Smooth muscle cell (in vitro differentiated cells): ENCODE measurements around the gene TEAD2. TPM values are rescaled to one million over a fixed set of nuclear protein-coding genes. Genes with fewer than 3 reads are reported as not detected.

Source experiments
- DNase-seq: peaks from one replicate; lab custom pipeline; 2025; ENCODE audit not compliant: unreplicated experiment; lab: John Stamatoyannopoulos, UW
- H2AFZ ChIP-seq: fragments of 200-600 bp; sonication (generic); 2 replicates; pipeline ENCODE4 v1.6.0; 2016; ENCODE audit warnings: antibody characterized with exemption, low read depth, mild to moderate bottlenecking
- H3F3A ChIP-seq: fragments of 200-600 bp; sonication (generic); 2 replicates; pipeline ENCODE4 v1.6.0; 2017; ENCODE audit warnings: antibody characterized with exemption, low read depth
- H3K27ac ChIP-seq: fragments of 200-600 bp; sonication (generic); 2 replicates; pipeline ENCODE4 v1.5.1; 2016; ENCODE audit warnings: low read depth, mild to moderate bottlenecking
- H3K27me3 ChIP-seq: fragments of 200-600 bp; sonication (generic); 2 replicates; pipeline ENCODE4 v1.6.1; 2016; ENCODE audit warnings: low read depth, mild to moderate bottlenecking
- H3K36me3 ChIP-seq: fragments of 200-600 bp; sonication (generic); 2 replicates; pipeline ENCODE4 v1.5.1; 2016; ENCODE audit warnings: low read depth
- H3K4me1 ChIP-seq: fragments of 200-600 bp; sonication (generic); 2 replicates; pipeline ENCODE4 v1.5.1; 2016; ENCODE audit warnings: low read depth
- H3K4me2 ChIP-seq: fragments of 200-600 bp; sonication (generic); 2 replicates; pipeline ENCODE4 v1.6.0; 2016; ENCODE audit warnings: mild to moderate bottlenecking
- H3K4me3 ChIP-seq: fragments of 200-600 bp; sonication (generic); 2 replicates; pipeline ENCODE4 v1.5.1; 2016; ENCODE audit warnings: mild to moderate bottlenecking
- H3K79me2 ChIP-seq: fragments of 200-600 bp; sonication (generic); 2 replicates; pipeline ENCODE4 v1.6.0; 2016; ENCODE audit warnings: low read depth, mild to moderate bottlenecking
- H3K9ac ChIP-seq: fragments of 200-600 bp; sonication (generic); 2 replicates; pipeline ENCODE4 v1.6.0; 2016; ENCODE audit warnings: low read depth
- H3K9me3 ChIP-seq: fragments of 200-600 bp; sonication (generic); replicated peaks from 2 replicates; pipeline ENCODE4 v1.5.1; 2016; ENCODE audit warnings: low read depth
- H4K20me1 ChIP-seq: fragments of 200-600 bp; sonication (generic); 2 replicates; pipeline ENCODE4 v1.6.0; 2016; ENCODE audit warnings: low read depth
- CTCF ChIP-seq: fragments of 200-600 bp; sonication (generic); IDR thresholded peaks from 2 replicates; pipeline ENCODE4 v1.5.1; 2017; ENCODE audit warnings: borderline replicate concordance, mild to moderate bottlenecking, antibody characterized with exemption; ENCODE audit not compliant: insufficient read depth, poor library complexity, severe bottlenecking
- WGBS: methylation state at CpG from one replicate; pipeline ENCODE4 v1.1.7; 2016; ENCODE audit warnings: low lambda C conversion rate; 5-methylcytosine and 5-hydroxymethylcytosine counted together
- polyA plus RNA-seq: library from polyadenylated mRNA; unstranded; fragments of >200 nt; fragmentation: Nextera tagmentation; extraction: Ambion mirVana; gene quantifications from 2 replicates; pipeline ENCODE4 v1.2.1, GENCODE V29; 2016
- total RNA-seq: library from RNA; depleted of rRNA; stranded (reverse); fragments of >200 nt; gene quantifications from 2 replicates; pipeline ENCODE4 v1.2.3, GENCODE V29; 2014

Gene TEAD2
- total and polyA plus RNA-seq, 2 experiments from 2014 or later: 58.5 to 71.8 TPM

- Histone ChIP-seq H3F3A (peaks cover 4% of the 10 kb centered on the region), H3K27me3 (no peaks in the 10 kb centered on the region), H3K36me3 (peaks cover under 1% of the 10 kb centered on the region), H3K9ac (no peak overlapping the region), H2AFZ (no peak overlapping the region), H4K20me1 (peaks cover 73% of the 10 kb centered on the region), H3K9me3 (no peaks in the 10 kb centered on the region), H3K27ac (no peak overlapping the region), H3K4me1 (peaks cover 4% of the 10 kb centered on the region), H3K4me2 (peak overlapping the region; percentile 79), H3K4me3 (no peak overlapping the region), H3K79me2 (no peaks in the 10 kb centered on the region)
- 23% methylated on average over 27 of the region's 36 CpGs for WGBS
- DNase-seq: peak; percentile 43
- no peak for TF ChIP-seq CTCF
Measured at GRCh38 chr19:49340069-49340864, 21.9 kb downstream of the TEAD2 start.

GRCh38 chr19:49339301-49340068, 22.7 kb downstream of the TEAD2 start:
- peak; percentile 44 for DNase-seq
- Histone ChIP-seq H3K9ac (no peak overlapping the region), H3K79me2 (no peaks in the 10 kb centered on the region), H2AFZ (no peak overlapping the region), H4K20me1 (peaks cover 66% of the 10 kb centered on the region), H3F3A (peaks cover 4% of the 10 kb centered on the region), H3K9me3 (no peaks in the 10 kb centered on the region), H3K36me3 (no peaks in the 10 kb centered on the region), H3K4me2 (peak overlapping the region; percentile 79), H3K27me3 (no peaks in the 10 kb centered on the region), H3K4me3 (peak overlapping the region; percentile 36), H3K4me1 (peaks cover 4% of the 10 kb centered on the region), H3K27ac (no peak overlapping the region)
- WGBS: 8% methylated on average over 43 of the region's 47 CpGs
- TF ChIP-seq CTCF: no peak

- H3K79me2 ChIP-seq: no peaks in the 10 kb centered on the region
- H3K4me1 ChIP-seq: peaks cover 4% of the 10 kb centered on the region
- peak overlapping the region; percentile 36 for H3K4me3 ChIP-seq
- peak overlapping the region; percentile 79 for H3K4me2 ChIP-seq
- no peak overlapping the region for H2AFZ ChIP-seq
- 8% methylated on average over 29 of the region's 30 CpGs for WGBS
- H3F3A ChIP-seq: peaks cover 4% of the 10 kb centered on the region
- no peaks in the 10 kb centered on the region for H3K9me3 ChIP-seq
- H4K20me1 ChIP-seq: peaks cover 59% of the 10 kb centered on the region
- no peak overlapping the region for H3K9ac ChIP-seq
- no peak for DNase-seq
- H3K27ac ChIP-seq: no peak overlapping the region
- no peak for TF ChIP-seq CTCF
- no peaks in the 10 kb centered on the region for H3K27me3 ChIP-seq
- H3K36me3 ChIP-seq: no peaks in the 10 kb centered on the region
Measured at GRCh38 chr19:49338691-49339300, 23.4 kb downstream of the TEAD2 start.
